A673 (cell line): Measurements from ENCODE around the gene NPLOC4. TPM values are rescaled to one million over a fixed set of nuclear protein-coding genes. Genes with fewer than 3 reads are reported as not detected.

ENCODE experiments used
- BruUV-seq: library from RNA; stranded (reverse); fragments of 400-500 nt; replicated peaks from 2 replicates; lab custom pipeline; 2021; lab: Mats Ljungman, UMichigan
- CTCF ChIA-PET: fragments of 300-600 bp; sonication (Branson Sonifier 250); formaldehyde crosslinking; loops from one replicate; lab custom pipeline; 2022; ENCODE audit warnings: antibody characterized with exemption; lab: Charles Lee
- POLR2A ChIA-PET: fragments of 300-600 bp; sonication (Branson Sonifier 250); formaldehyde crosslinking; loops from one replicate; lab custom pipeline; 2022; ENCODE audit warnings: antibody characterized with exemption; ENCODE audit not compliant: low non-redundant PET; lab: Charles Lee
- DNase-seq: peaks from one replicate; pipeline ENCODE4 v3.0.0-alpha.2; 2015; ENCODE audit warnings: low spot score
- H3K27ac ChIP-seq: fragments of 200-600 bp; sonication (generic); 2 replicates; pipeline ENCODE4 v1.5.1; 2016; ENCODE audit warnings: mixed run types, low read depth, mild to moderate bottlenecking, mixed read lengths, antibody characterized with exemption, low read length; ENCODE audit not compliant: poor library complexity, severe bottlenecking
- H3K27me3 ChIP-seq: fragments of 200-600 bp; sonication (generic); replicated peaks from 2 replicates; pipeline ENCODE4 v1.6.1; 2017; ENCODE audit warnings: mixed run types, low read depth, mild to moderate bottlenecking, mixed read lengths, antibody characterized with exemption, low read length; ENCODE audit not compliant: insufficient read depth, poor library complexity
- H3K36me3 ChIP-seq: fragments of 200-600 bp; sonication (generic); 2 replicates; pipeline ENCODE4 v1.6.1; 2016; ENCODE audit warnings: mixed run types, mild to moderate bottlenecking, mixed read lengths, antibody characterized with exemption, low read length; ENCODE audit not compliant: insufficient read depth, poor library complexity, severe bottlenecking
- H3K4me1 ChIP-seq: fragments of 200-600 bp; sonication (generic); 2 replicates; pipeline ENCODE4 v1.6.1; 2017; ENCODE audit warnings: mixed run types, mild to moderate bottlenecking, mixed read lengths, antibody characterized with exemption, low read length; ENCODE audit not compliant: insufficient read depth, poor library complexity, severe bottlenecking
- H3K4me3 ChIP-seq: fragments of 200-600 bp; sonication (generic); 2 replicates; pipeline ENCODE4 v1.5.1; 2016; ENCODE audit warnings: low read depth, mixed run types, mild to moderate bottlenecking, mixed read lengths, low read length; ENCODE audit not compliant: poor library complexity, severe bottlenecking
- H3K9me3 ChIP-seq: fragments of 200-600 bp; sonication (generic); 2 replicates; pipeline ENCODE4 v1.6.1; 2016; ENCODE audit warnings: mixed run types, low read depth, mild to moderate bottlenecking, mixed read lengths, antibody characterized with exemption, low read length; ENCODE audit not compliant: poor library complexity, severe bottlenecking
- EZH2 ChIP-seq: fragments of 200-600 bp; sonication (generic); IDR thresholded peaks from 2 replicates; pipeline ENCODE4 v1.6.1; 2017; ENCODE audit warnings: borderline replicate concordance, low read depth, mild to moderate bottlenecking, mixed read lengths, antibody characterized with exemption, low read length; ENCODE audit not compliant: poor library complexity, severe bottlenecking
- intact Hi-C: fragments of 100-400 bp; cut with micrococcal nuclease; formaldehyde crosslinking; loops from one replicate; pipeline ENCODE4 v1.10.0; 2022; ENCODE audit not compliant: unreplicated experiment
- total RNA-seq: library from RNA; stranded (reverse); gene quantifications from 2 replicates; pipeline ENCODE4 v1.2.3, GENCODE V29; 2021
- TF ChIP-seq, protein P1 (sequence below): fragments of 300-800, 200-600 bp; sonication (generic); conservative IDR thresholded peaks from 2 replicates; pipeline ENCODE4 v1.5.1; 2017; ENCODE audit warnings: low read depth, mild to moderate bottlenecking, antibody characterized with exemption, low read length, moderate library complexity, mixed read lengths

NPLOC4 gene
- total RNA-seq, 1 experiment from 2014 or later, result 195 TPM

DNA sequence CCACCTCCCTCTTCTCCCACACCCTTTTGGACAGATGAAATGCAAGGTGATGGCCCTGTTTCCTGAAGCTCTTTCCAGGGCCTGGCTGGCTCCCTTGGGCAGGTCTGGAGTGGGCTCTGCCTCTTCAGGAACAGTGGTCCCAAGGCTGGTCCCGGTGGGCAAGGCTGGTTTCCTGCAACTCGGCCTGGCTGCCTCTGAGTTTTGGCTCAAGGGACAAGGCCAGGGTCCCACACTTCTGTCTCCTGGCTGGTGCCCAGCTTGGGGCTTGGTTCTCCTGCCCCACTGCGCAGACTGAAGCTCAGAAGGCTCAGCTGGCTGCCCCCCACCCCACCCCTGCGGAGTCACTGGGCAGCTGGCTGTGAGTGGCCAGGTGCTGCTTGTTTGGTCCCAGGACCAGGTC is 120.5 kb downstream of the NPLOC4 start:
- H3K27me3 ChIP-seq, result no peaks in the 10 kb centered on the region
- H3K36me3 ChIP-seq, result peaks cover 5% of the 10 kb centered on the region
- CTCF ChIA-PET, result no interaction called here
- no peak for DNase-seq
- no peak overlapping the region for H3K4me3 ChIP-seq
- no peaks in the 10 kb centered on the region for H3K9me3 ChIP-seq
- intact Hi-C loops, result loop anchor here (5.0 to 10.0 kb wide), 2 partner anchors 36 to 88 kb away; partner anchors contain the start of gene FAAP100
- POLR2A ChIA-PET, result no interaction called here
- BruUV-seq, result no TSS peak
- peaks cover 21% of the 10 kb centered on the region for H3K4me1 ChIP-seq
- no peak for TF ChIP-seq EZH2
- TF ChIP-seq, protein P1, sequence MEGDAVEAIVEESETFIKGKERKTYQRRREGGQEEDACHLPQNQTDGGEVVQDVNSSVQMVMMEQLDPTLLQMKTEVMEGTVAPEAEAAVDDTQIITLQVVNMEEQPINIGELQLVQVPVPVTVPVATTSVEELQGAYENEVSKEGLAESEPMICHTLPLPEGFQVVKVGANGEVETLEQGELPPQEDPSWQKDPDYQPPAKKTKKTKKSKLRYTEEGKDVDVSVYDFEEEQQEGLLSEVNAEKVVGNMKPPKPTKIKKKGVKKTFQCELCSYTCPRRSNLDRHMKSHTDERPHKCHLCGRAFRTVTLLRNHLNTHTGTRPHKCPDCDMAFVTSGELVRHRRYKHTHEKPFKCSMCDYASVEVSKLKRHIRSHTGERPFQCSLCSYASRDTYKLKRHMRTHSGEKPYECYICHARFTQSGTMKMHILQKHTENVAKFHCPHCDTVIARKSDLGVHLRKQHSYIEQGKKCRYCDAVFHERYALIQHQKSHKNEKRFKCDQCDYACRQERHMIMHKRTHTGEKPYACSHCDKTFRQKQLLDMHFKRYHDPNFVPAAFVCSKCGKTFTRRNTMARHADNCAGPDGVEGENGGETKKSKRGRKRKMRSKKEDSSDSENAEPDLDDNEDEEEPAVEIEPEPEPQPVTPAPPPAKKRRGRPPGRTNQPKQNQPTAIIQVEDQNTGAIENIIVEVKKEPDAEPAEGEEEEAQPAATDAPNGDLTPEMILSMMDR, result no peak
- peak overlapping the region; percentile 47 for H3K27ac ChIP-seq

DNA sequence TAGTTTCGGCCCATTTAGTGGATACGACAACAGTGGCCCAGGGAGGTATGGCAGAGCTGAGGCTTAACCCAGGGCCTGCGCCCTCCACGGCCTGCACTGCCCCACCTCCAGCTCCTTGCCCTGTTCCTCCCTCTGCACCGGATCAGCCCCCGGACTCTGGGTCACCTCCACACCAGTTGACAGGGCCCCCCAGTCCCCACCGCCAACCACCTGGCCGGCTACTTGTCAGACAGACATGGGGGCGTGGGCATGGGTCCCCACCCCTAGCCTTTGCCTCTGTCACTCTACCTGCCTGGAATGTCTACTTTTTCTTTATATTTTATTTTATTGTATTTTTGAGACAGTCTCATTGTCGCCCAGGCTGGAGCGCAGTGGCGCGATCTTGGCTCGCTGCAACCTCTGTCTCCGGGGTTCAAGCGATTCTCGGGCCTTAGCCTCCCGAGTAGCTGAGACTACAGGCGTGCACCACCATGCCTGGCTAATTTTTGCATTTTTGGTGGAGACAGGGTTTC is 121.3 kb downstream of the NPLOC4 start:
- peaks cover 13% of the 10 kb centered on the region for H3K36me3 ChIP-seq

DNA sequence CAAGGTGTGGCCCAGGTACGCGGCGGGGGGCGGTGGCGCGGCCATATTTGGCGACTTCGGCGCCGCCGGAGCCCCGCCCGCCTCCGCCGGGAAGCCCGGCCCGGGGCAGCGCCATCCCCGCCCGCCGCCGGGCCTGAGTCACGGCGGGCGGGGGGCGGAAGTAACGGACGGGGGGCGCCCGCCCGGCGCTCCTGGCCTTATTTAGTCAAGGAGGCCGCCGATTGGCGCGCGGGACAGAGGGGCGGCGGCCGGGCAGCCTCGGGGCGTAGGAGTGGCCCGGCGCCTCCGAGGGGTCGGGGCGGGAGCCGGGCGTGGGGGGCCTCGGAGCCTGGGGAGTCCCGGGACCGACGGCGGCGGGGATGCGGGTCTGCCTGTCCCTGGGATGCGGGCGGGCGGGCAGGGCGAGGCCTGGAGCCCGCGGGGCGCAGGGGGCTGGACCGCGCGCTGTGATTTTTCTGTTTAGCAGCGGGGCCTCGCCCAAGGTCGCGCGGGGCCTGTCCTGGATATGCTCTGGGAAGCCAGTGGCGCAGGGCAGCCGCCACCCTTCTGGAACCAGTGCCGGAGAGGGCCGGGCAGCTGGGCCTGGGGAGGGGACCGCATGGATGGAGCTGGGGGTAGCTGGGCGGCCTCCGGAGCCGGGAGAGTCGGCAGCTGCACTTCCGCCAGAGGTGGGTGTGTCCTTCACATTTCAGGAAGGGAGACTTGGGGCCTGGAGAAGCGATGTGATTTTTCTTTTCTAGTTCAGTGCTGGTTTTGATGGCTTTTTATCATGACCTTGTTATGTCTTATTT is 122.0 kb downstream of the NPLOC4 start:
- CTCF ChIA-PET, result no interaction called here
- peak overlapping the region; percentile 79 for H3K4me3 ChIP-seq
- DNase-seq, result peak; percentile 78
- peak overlapping the region; percentile 99 for H3K27ac ChIP-seq
- H3K27me3 ChIP-seq, result no peaks in the 10 kb centered on the region
- peaks cover 20% of the 10 kb centered on the region for H3K36me3 ChIP-seq
- BruUV-seq, result no TSS peak
- H3K4me1 ChIP-seq, result peaks cover 23% of the 10 kb centered on the region
- POLR2A ChIA-PET, result interaction anchor here (0.5 kb wide), 1 partner anchor 38 kb away, joined by 4 read pairs; no protein-coding TSS in a partner anchor
- TF ChIP-seq EZH2, result no peak
- TF ChIP-seq, protein P1, result no peak
- intact Hi-C loops, result loop anchor here (5.0 to 10.0 kb wide), 2 partner anchors 37 to 90 kb away; partner anchors contain the start of gene FAAP100
- no peaks in the 10 kb centered on the region for H3K9me3 ChIP-seq

More for the DNA sequence above, 121.3 kb downstream of the NPLOC4 start:
- POLR2A ChIA-PET, result no interaction called here
- no peak for TF ChIP-seq EZH2
- TF ChIP-seq, protein P1, result no peak
- H3K27ac ChIP-seq, result peak overlapping the region; percentile 99
- peaks cover 21% of the 10 kb centered on the region for H3K4me1 ChIP-seq
- no peak for DNase-seq
- no peaks in the 10 kb centered on the region for H3K27me3 ChIP-seq
- intact Hi-C loops, result loop anchor here (5.0 to 10.0 kb wide), 2 partner anchors 37 to 89 kb away; partner anchors contain the start of gene FAAP100
- no TSS peak for BruUV-seq
- CTCF ChIA-PET, result no interaction called here
- H3K9me3 ChIP-seq, result no peaks in the 10 kb centered on the region
- peak overlapping the region; percentile 79 for H3K4me3 ChIP-seq
